OCI-M2 (cell line): Measurements from ENCODE around the gene PPP1R16B.
"Not testable (repeated sequence)": the region's sequence is repeated elsewhere in the genome, so short reads cannot be mapped to it uniquely, and the experiment has no call there.

Experiments used
- DNase-seq: peaks from one replicate; lab custom pipeline; 2025; ENCODE audit not compliant: unreplicated experiment; lab: John Stamatoyannopoulos, UW

Gene PPP1R16B

GRCh38 chr20:38930242-38930569 lies 124.7 kb downstream of the PPP1R16B start:
- no peak for DNase-seq

- DNase-seq = no peak
These were observed 126.5 kb downstream of the PPP1R16B start for GRCh38 chr20:38931984-38932383.

- DNase-seq = no peak
These were observed 127.1 kb downstream of the PPP1R16B start for GRCh38 chr20:38932457-38933120.

GRCh38 chr20:38934530-38934929 lies 129.0 kb downstream of the PPP1R16B start:
- DNase-seq = no peak

- no peak for DNase-seq
These were observed 129.8 kb downstream of the PPP1R16B start for GRCh38 chr20:38935285-38935684.

- DNase-seq = no peak
These were observed 130.5 kb downstream of the PPP1R16B start for GRCh38 chr20:38935967-38936407.

GRCh38 chr20:38937000-38937399 lies 131.5 kb downstream of the PPP1R16B start:
- DNase-seq = no peak

GRCh38 chr20:38937978-38938473 lies 132.5 kb downstream of the PPP1R16B start:
- DNase-seq = no peak

GRCh38 chr20:38939686-38940085 lies 134.2 kb downstream of the PPP1R16B start:
- DNase-seq = no peak

GRCh38 chr20:38940644-38941043 lies 135.1 kb downstream of the PPP1R16B start:
- DNase-seq = no peak

GRCh38 chr20:38941726-38942389 lies 136.4 kb downstream of the PPP1R16B start:
- no peak for DNase-seq

GRCh38 chr20:38945012-38945411 lies 139.5 kb downstream of the PPP1R16B start:
- no peak for DNase-seq

- no peak for DNase-seq
These were observed 141.3 kb downstream of the PPP1R16B start for GRCh38 chr20:38946836-38947235.

GRCh38 chr20:38947931-38948362 lies 142.4 kb downstream of the PPP1R16B start:
- peak; percentile 86 for DNase-seq

GRCh38 chr20:38950254-38950653 lies 144.8 kb downstream of the PPP1R16B start:
- DNase-seq = no peak

GRCh38 chr20:38951611-38952010 lies 146.1 kb downstream of the PPP1R16B start:
- no peak for DNase-seq

GRCh38 chr20:38952153-38952552 lies 146.7 kb downstream of the PPP1R16B start:
- DNase-seq = no peak

- no peak for DNase-seq
These were observed 148.3 kb downstream of the PPP1R16B start for GRCh38 chr20:38953630-38954340.

- no peak for DNase-seq
These were observed 151.9 kb downstream of the PPP1R16B start for GRCh38 chr20:38957235-38957876.

GRCh38 chr20:38957915-38958485 lies 152.5 kb downstream of the PPP1R16B start:
- DNase-seq = no peak

GRCh38 chr20:38960187-38960687 lies 154.7 kb downstream of the PPP1R16B start:
- DNase-seq = not testable (repeated sequence)
